GM12892 (cell line): ENCODE results near the gene MYO3B.

Source experiments
- POLR2A ChIP-seq: IDR thresholded peaks from 2 replicates; pipeline ENCODE4 v1.6.1; 2011; ENCODE audit warnings: low read depth, low read length, control low read depth
- TAF1 ChIP-seq: IDR thresholded peaks from 2 replicates; pipeline ENCODE4 v1.6.1; 2011; ENCODE audit warnings: low read depth, mild to moderate bottlenecking, control low read depth, low read length, borderline replicate concordance

- TF ChIP-seq POLR2A (no peak), TAF1 (no peak)
Measured at GRCh38 chr2:170202437-170202836, 24.5 kb downstream of the MYO3B start.
